SK-N-SH (cell line): ENCODE measurements around the gene DENND2D. TPM values are rescaled to one million over a fixed set of nuclear protein-coding genes. Genes with fewer than 3 reads are reported as not detected.

Experiments used
- CTCF ChIA-PET: fragments of 300-600, 350-600 bp; formaldehyde crosslinking; extraction: SDS; loops from one replicate; lab custom pipeline; 2021; lab: Yijun Ruan, JAX
- POLR2A ChIA-PET: fragments of 350-600 bp; sonication (Branson Sonifier 250); formaldehyde crosslinking; extraction: SDS; loops from one replicate; lab custom pipeline; 2020; ENCODE audit warnings: antibody characterized with exemption, inconsistent platforms; lab: Yijun Ruan, JAX
- DNase-seq: peaks from one replicate; pipeline ENCODE4 v3.0.0; 2012
- H2AFZ ChIP-seq: fragments of 200-600 bp; sonication (generic); 2 replicates; pipeline ENCODE4 v1.8.1; 2016; ENCODE audit warnings: antibody characterized with exemption, mild to moderate bottlenecking, low read depth
- H3F3A ChIP-seq: fragments of 200-600 bp; sonication (generic); replicated peaks from 2 replicates; pipeline ENCODE3; 2016; ENCODE audit warnings: antibody characterized with exemption, mild to moderate bottlenecking; ENCODE audit not compliant: insufficient read depth
- H3K27ac ChIP-seq, 2 experiments: fragments of 200-500 bp in 1 of 2; fragments of 200-600 bp in 1 of 2; sonication (Bioruptor generic) in 1 of 2; sonication (generic), shearing (Covaris generic) in 1 of 2; 2 replicates each; pipeline versions ENCODE4 v1.5.1 to v1.6.1; 2014 to 2016; ENCODE audit warnings: low read depth in 2 of 2, inconsistent platforms in 1 of 2, low read length in 1 of 2, mild to moderate bottlenecking in 1 of 2, mixed read lengths in 1 of 2
- H3K27me3 ChIP-seq: fragments of 200-600 bp; sonication (generic), shearing (Covaris generic); 2 replicates; pipeline ENCODE4 v1.6.1; 2016; ENCODE audit warnings: mixed run types; ENCODE audit not compliant: insufficient read depth
- H3K36me3 ChIP-seq, 2 experiments: fragments of 200-500 bp in 1 of 2; fragments of 200-600 bp in 1 of 2; sonication (Bioruptor generic) in 1 of 2; sonication (generic) in 1 of 2; replicated peaks in 1 of 2; 2 replicates each; pipeline versions ENCODE3 to v1.5.1; 2014 to 2016; ENCODE audit warnings: low read length in 1 of 2, mild to moderate bottlenecking in 1 of 2; ENCODE audit not compliant: insufficient read depth in 2 of 2, control insufficient read depth in 1 of 2
- H3K4me1 ChIP-seq, 2 experiments: fragments of 200-500 bp in 1 of 2; fragments of 200-600 bp in 1 of 2; sonication (Bioruptor generic) in 1 of 2; sonication (generic), shearing (Covaris generic) in 1 of 2; 2 replicates each; pipeline versions ENCODE4 v1.5.1 to v1.6.1; 2014 to 2016; ENCODE audit warnings: low read depth in 1 of 2, low read length in 1 of 2, mixed run types in 1 of 2; ENCODE audit not compliant: insufficient read depth in 2 of 2, control insufficient read depth in 1 of 2
- H3K4me2 ChIP-seq: fragments of 200-600 bp; sonication (generic), shearing (Covaris generic); 2 replicates; pipeline ENCODE4 v1.6.1; 2017; ENCODE audit warnings: mixed run types
- H3K4me3 ChIP-seq, 2 experiments: fragments of 200-500 bp in 1 of 2; fragments of 200-600 bp in 1 of 2; sonication (Bioruptor generic) in 1 of 2; sonication (generic), shearing (Covaris generic) in 1 of 2; 2 replicates each; pipeline versions ENCODE4 v1.5.1 to v1.8.1; 2014 to 2016; ENCODE audit warnings: low read depth in 2 of 2, inconsistent platforms in 1 of 2, low read length in 1 of 2, mild to moderate bottlenecking in 1 of 2, mixed read lengths in 1 of 2, moderate library complexity in 1 of 2
- H3K79me2 ChIP-seq: fragments of 200-600 bp; sonication (generic); 2 replicates; pipeline ENCODE4 v1.8.1; 2017; ENCODE audit warnings: mild to moderate bottlenecking; ENCODE audit not compliant: insufficient read depth
- H3K9ac ChIP-seq: fragments of 200-600 bp; sonication (generic); 2 replicates; pipeline ENCODE4 v1.6.1; 2017; ENCODE audit warnings: mixed run types
- H3K9me2 ChIP-seq: fragments of 200-600 bp; sonication (generic); 2 replicates; pipeline ENCODE4 v1.6.1; 2017; ENCODE audit warnings: mixed run types
- H3K9me3 ChIP-seq: fragments of 200-600 bp; sonication (generic); 2 replicates; pipeline ENCODE4 v1.6.1; 2017; ENCODE audit warnings: mixed run types, mild to moderate bottlenecking, moderate library complexity
- H4K20me1 ChIP-seq: fragments of 200-600 bp; sonication (generic); 2 replicates; pipeline ENCODE4 v1.6.1; 2017; ENCODE audit warnings: mild to moderate bottlenecking, mixed run types; ENCODE audit not compliant: insufficient read depth
- EP300 ChIP-seq, 2 experiments: IDR thresholded peaks; 2 replicates each; pipeline versions ENCODE4 v1.4.0 to v1.6.1; 2012; ENCODE audit warnings: borderline replicate concordance in 1 of 2, low read depth in 1 of 2, low read length in 1 of 2
- FOXJ3 ChIP-seq: sonication (generic); formaldehyde crosslinking; IDR thresholded peaks from 2 replicates; pipeline ENCODE4 v1.5.1; 2020; ENCODE audit warnings: mild to moderate bottlenecking, missing genetic modification reagents
- MEF2A ChIP-seq: IDR thresholded peaks from 2 replicates; pipeline ENCODE4 v1.4.0; 2012; ENCODE audit warnings: low read depth, borderline replicate concordance
- MXI1 ChIP-seq: IDR thresholded peaks from 2 replicates; pipeline ENCODE4 v1.6.1; 2012; ENCODE audit warnings: mild to moderate bottlenecking, low read depth, low read length, improper control_type of control experiment
- PBX3 ChIP-seq: IDR thresholded peaks from 2 replicates; pipeline ENCODE4; 2012
- RCOR1 ChIP-seq: fragments of 150-350 bp; IDR thresholded peaks from 2 replicates; pipeline ENCODE4 v1.6.1; 2017; ENCODE audit warnings: antibody characterized with exemption, low read length
- REST ChIP-seq: IDR thresholded peaks from 2 replicates; pipeline ENCODE4 v1.6.1; 2012; ENCODE audit warnings: mild to moderate bottlenecking, low read depth, low read length, moderate library complexity
- RFX5 ChIP-seq: IDR thresholded peaks from 2 replicates; pipeline ENCODE4 v1.6.1; 2012; ENCODE audit warnings: mild to moderate bottlenecking, improper control_type of control experiment, low read length
- TCF12 ChIP-seq: IDR thresholded peaks from 2 replicates; pipeline ENCODE4 v1.4.0; 2012
- WGBS: methylation state at CpG from one replicate; pipeline ENCODE4 v1.1.6; 2017; ENCODE audit warnings: low lambda C conversion rate; 5-methylcytosine and 5-hydroxymethylcytosine counted together
- polyA plus RNA-seq, 3 experiments: library from polyadenylated mRNA; depleted of rRNA; stranded (reverse); fragments of >200 nt; gene quantifications; 2 replicates each; pipeline ENCODE4 v1.2.3, GENCODE V29; 2012
- TF ChIP-seq, protein P1 (sequence below): IDR thresholded peaks from 2 replicates; pipeline ENCODE4 v1.4.0; 2012; ENCODE audit warnings: low read depth, borderline replicate concordance
- TF ChIP-seq, protein P2 (sequence below): fragments of 200-600 bp; sonication (generic); IDR thresholded peaks from 2 replicates; pipeline ENCODE4 v1.6.1; 2017; ENCODE audit warnings: antibody characterized with exemption, mild to moderate bottlenecking, moderate library complexity

The DENND2D gene
- polyA plus RNA-seq, 1 of the 3 experiments (the other 2 are of a cell fraction): 1.3 TPM

DNA sequence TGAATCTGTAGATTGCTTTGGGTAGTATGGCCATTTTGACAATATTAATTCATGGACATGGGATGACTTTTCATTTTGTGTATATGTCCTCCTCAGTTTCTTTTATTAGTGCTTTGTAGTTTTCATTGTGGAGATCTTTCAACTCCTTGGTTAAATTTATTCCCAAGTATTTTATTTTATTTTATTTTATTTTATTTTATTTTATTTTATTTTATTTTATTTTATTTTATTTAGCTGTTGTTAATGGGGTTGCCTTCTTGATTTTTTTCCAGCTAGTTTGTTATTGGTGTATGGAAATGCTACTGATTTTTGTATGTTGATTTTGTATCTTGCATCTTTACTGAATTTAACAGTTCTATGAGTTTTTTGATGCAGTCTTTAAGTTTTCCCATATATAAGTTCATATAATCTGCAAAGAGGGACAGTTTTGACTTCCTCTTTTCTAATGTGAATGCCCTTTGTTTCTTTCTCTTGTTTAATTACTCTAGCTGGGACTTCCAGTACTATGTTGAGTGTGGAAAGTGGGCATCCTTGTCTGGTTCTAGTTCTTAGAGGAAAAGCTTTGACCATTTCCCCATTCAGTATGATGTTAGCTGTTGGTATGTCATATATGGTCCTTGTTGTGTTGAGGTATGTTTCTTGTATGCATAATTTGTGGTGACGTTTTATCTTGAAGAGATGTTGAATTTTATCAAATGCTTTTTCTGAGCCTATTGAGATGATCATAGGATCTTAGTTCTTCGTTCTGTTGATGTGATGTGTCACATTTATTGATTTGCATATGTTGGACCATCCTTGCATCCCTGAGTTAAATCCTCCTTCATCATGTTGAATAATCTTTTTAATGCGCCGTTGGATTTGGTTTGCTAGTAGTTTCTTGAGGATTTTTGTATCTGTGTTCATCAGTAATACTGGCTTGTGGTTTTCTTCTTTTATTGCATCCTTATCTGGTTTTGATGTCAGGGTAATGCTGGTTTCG is 46.1 kb downstream of the DENND2D start:
- no peak for DNase-seq
- Histone ChIP-seq H3K4me2 (no peak overlapping the region), H3K4me3 (no peak overlapping the region), H2AFZ (no peak overlapping the region), H3K36me3 (peaks cover 35 to 71% of the 10 kb centered on the region in 2 experiments), H3F3A (no peaks in the 10 kb centered on the region), H3K9ac (no peak overlapping the region), H3K27me3 (no peaks in the 10 kb centered on the region), H4K20me1 (no peaks in the 10 kb centered on the region), H3K27ac (no peak overlapping the region), H3K9me3 (no peaks in the 10 kb centered on the region), H3K79me2 (peaks cover 76% of the 10 kb centered on the region), H3K9me2 (no peaks in the 10 kb centered on the region), H3K4me1 (no peaks in the 10 kb centered on the region)
- WGBS: 98% methylated on average over 5 of the region's 5 CpGs
- CTCF ChIA-PET: interaction anchor here (1.0 kb wide), 1 partner anchor 10 kb away, joined by 3 read pairs; no protein-coding TSS in a partner anchor
- TF ChIP-seq FOXJ3 (CRISPR knock-in tag) (no peak), PBX3 (no peak), MEF2A (no peak), MXI1 (no peak), REST (no peak), EP300 (IDR thresholded peaks at IDR 0.05; ENCODE audit: borderline replicate concordance in 1 of 2, low read depth in 1 of 2, low read length in 1 of 2) (no peak), TCF12 (no peak), RFX5 (no peak), RCOR1 (no peak)
- TF ChIP-seq, protein P1, sequence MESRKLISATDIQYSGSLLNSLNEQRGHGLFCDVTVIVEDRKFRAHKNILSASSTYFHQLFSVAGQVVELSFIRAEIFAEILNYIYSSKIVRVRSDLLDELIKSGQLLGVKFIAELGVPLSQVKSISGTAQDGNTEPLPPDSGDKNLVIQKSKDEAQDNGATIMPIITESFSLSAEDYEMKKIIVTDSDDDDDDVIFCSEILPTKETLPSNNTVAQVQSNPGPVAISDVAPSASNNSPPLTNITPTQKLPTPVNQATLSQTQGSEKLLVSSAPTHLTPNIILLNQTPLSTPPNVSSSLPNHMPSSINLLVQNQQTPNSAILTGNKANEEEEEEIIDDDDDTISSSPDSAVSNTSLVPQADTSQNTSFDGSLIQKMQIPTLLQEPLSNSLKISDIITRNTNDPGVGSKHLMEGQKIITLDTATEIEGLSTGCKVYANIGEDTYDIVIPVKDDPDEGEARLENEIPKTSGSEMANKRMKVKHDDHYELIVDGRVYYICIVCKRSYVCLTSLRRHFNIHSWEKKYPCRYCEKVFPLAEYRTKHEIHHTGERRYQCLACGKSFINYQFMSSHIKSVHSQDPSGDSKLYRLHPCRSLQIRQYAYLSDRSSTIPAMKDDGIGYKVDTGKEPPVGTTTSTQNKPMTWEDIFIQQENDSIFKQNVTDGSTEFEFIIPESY: no peak
- TF ChIP-seq, protein P2, sequence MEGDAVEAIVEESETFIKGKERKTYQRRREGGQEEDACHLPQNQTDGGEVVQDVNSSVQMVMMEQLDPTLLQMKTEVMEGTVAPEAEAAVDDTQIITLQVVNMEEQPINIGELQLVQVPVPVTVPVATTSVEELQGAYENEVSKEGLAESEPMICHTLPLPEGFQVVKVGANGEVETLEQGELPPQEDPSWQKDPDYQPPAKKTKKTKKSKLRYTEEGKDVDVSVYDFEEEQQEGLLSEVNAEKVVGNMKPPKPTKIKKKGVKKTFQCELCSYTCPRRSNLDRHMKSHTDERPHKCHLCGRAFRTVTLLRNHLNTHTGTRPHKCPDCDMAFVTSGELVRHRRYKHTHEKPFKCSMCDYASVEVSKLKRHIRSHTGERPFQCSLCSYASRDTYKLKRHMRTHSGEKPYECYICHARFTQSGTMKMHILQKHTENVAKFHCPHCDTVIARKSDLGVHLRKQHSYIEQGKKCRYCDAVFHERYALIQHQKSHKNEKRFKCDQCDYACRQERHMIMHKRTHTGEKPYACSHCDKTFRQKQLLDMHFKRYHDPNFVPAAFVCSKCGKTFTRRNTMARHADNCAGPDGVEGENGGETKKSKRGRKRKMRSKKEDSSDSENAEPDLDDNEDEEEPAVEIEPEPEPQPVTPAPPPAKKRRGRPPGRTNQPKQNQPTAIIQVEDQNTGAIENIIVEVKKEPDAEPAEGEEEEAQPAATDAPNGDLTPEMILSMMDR: no peak
- POLR2A ChIA-PET: no interaction called here
